ENCODE measurements around the gene LHFPL3.
A peak's percentile ranks its signal among the peaks of the same experiment; 100 is the strongest.

Gene LHFPL3

DNA sequence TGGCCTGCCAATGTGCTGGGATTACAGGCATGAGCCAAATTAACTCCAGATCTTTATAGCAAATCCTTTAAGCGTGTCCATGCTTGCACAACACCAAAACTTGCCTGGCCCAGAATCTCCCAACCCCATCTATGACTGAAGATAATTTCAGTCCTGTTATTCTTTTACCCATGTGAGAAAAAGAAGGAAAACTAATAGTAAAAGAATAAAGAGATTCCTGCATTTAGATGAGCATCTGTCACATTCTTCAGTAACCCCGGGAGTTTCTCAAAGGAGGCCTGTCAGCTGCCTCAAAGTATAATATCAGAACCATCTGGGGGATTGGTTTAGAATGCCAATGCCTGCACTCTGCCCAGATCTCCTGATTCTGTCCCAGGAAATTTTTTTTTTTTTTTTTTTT, 527.5 kb downstream of the LHFPL3 start:
- no peak for TF ChIP-seq POLR2AphosphoS5 (IDR thresholded peaks at IDR 0.05; ENCODE audit: low read depth)
- TF ChIP-seq CTCF (IDR thresholded peaks at IDR 0.05; ENCODE audit: insufficient read depth, low read length): no peak
- no peak for TF ChIP-seq SPI1 (IDR thresholded peaks at IDR 0.05; ENCODE audit: borderline replicate concordance, low read depth)
- no peak for TF ChIP-seq REST (IDR thresholded peaks at IDR 0.05; ENCODE audit: insufficient replicate concordance, low read depth)
- TF ChIP-seq GABPA (IDR thresholded peaks at IDR 0.05; ENCODE audit: low read depth): no peak
- H3K4me3 ChIP-seq (replicated peaks; ENCODE audit: insufficient read depth, low read length): no peak overlapping the region
- no peaks in the 10 kb centered on the region for H3K27me3 ChIP-seq (ENCODE audit: insufficient read depth, poor library complexity, severe bottlenecking)
- no peak for DNase-seq (ENCODE audit: low read depth in 1 of 2, low spot score in 1 of 2)
- no peak overlapping the region for H3K27ac ChIP-seq (replicated peaks)

DNA sequence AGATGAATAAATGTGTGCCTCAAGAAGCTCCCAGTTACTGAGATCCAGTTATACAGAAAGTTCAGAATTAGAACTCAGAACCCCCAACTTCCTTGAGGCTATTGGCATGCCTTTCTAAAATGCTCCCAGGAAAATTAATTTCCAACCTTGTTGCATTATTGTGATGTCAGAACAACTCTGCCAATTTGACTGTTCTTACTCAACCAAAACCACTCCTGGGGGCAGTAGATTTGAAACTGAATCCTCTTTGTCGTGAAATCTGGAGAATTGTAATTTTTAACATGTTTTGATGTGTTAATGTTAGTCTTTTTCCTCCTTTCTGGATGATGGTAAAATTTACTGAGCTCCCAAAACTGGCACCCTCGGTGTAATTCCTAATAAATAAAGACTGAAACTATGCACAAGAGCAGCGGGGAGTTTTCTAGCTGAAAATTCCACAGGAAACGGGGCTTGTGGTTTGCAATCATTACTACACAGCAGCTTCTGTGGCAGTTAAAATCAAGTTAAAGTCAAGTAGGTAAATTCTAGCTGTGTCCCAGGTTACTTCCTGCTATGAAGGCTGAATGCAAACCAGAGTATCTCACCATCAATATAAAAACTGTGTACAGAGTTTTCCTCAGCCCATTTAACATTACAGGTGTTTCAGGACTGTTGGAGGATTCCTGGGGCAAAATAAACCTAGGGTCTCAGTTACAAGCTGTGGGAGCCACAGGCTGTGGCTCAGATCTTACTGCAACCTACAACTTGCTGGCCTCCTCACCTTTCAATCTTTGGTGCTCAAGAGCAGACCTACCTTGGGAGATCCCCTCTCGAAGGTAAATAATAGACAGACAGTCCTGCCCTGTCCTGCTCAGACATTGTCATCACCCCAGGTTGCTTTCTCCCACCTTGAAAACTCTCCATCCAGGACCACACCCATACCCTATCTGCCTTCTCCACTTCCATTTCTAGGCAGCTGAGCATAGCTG, 529.3 kb downstream of the LHFPL3 start:
- Histone ChIP-seq H3K27ac (replicated peaks) (no peak overlapping the region), H3K27me3 (ENCODE audit: insufficient read depth, poor library complexity, severe bottlenecking) (peaks cover 4% of the 10 kb centered on the region), H3K4me3 (replicated peaks; ENCODE audit: insufficient read depth, low read length) (no peak overlapping the region)
- no peak for DNase-seq (ENCODE audit: low read depth in 1 of 2, low spot score in 1 of 2)
- TF ChIP-seq CTCF (IDR thresholded peaks at IDR 0.05; ENCODE audit: insufficient read depth, low read length): no peak
- no peak for TF ChIP-seq GABPA (IDR thresholded peaks at IDR 0.05; ENCODE audit: low read depth)
- no peak for TF ChIP-seq REST (IDR thresholded peaks at IDR 0.05; ENCODE audit: insufficient replicate concordance, low read depth)
- TF ChIP-seq SPI1 (IDR thresholded peaks at IDR 0.05; ENCODE audit: borderline replicate concordance, low read depth): no peak
- no peak for TF ChIP-seq POLR2AphosphoS5 (IDR thresholded peaks at IDR 0.05; ENCODE audit: low read depth)

DNA sequence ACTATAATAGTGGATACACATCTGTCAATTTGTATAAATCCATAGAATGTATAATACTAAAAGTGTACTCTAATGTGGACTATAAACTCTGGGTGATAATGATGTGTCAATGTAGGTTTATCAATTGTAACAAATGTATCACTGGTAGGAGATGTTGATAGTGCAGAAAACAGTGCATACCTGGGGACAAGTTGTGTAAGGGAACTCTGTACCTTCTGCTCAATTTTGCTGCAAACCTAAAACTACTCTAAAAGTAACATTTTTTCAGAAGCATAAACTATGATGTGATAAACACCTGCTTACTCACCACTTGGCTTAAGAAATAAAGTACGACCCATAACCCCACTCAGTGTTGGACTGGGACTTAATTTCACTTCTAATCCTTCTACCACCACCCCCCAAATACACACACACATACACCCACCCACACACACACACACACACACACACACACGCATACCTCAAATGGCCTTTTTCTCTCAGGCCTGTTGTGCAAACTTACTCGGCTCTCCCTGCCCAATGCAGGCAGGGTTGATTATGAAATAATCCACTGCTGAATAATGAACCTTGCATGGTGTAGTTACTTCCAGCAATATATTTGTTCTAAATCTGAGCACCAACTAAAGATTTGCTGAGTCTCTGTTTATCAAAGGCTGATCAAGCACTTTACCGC, 531.5 kb downstream of the LHFPL3 start:
- TF ChIP-seq SPI1 (IDR thresholded peaks at IDR 0.05; ENCODE audit: borderline replicate concordance, low read depth) (no peak), REST (IDR thresholded peaks at IDR 0.05; ENCODE audit: insufficient replicate concordance, low read depth) (no peak), GABPA (IDR thresholded peaks at IDR 0.05; ENCODE audit: low read depth) (no peak), POLR2AphosphoS5 (IDR thresholded peaks at IDR 0.05; ENCODE audit: low read depth) (no peak), CTCF (IDR thresholded peaks at IDR 0.05; ENCODE audit: insufficient read depth, low read length) (no peak)
- peaks cover 4% of the 10 kb centered on the region for H3K27me3 ChIP-seq (ENCODE audit: insufficient read depth, poor library complexity, severe bottlenecking)
- H3K4me3 ChIP-seq (replicated peaks; ENCODE audit: insufficient read depth, low read length): no peak overlapping the region
- H3K27ac ChIP-seq (replicated peaks): no peak overlapping the region
- peak in 1 of 2 experiments; percentile 7 for DNase-seq (ENCODE audit: low read depth in 1 of 2, low spot score in 1 of 2)
